Measurements from ENCODE around the gene EML6. TPM values are rescaled to one million over a fixed set of nuclear protein-coding genes. Genes with fewer than 3 reads are reported as not detected.

EML6 gene
- total RNA-seq, 1 donor = 1.1 TPM

- Histone ChIP-seq H3K4me2 (ENCODE audit: insufficient read depth, low read length) (no peak overlapping the region), H3K9me3 (ENCODE audit: low read depth, low read length) (no peaks in the 10 kb centered on the region), H3K27ac (ENCODE audit: low read depth, low read length) (no peak overlapping the region), H3K4me1 (ENCODE audit: insufficient read depth, low read length) (peaks cover 10% of the 10 kb centered on the region), H3K79me2 (ENCODE audit: insufficient read depth, low read length) (peaks cover 35% of the 10 kb centered on the region), H4K20me1 (ENCODE audit: insufficient read depth, low read length) (peaks cover 21% of the 10 kb centered on the region), H3K27me3 (ENCODE audit: insufficient read depth, low read length) (no peaks in the 10 kb centered on the region), H3K4me3 (ENCODE audit: insufficient read depth, low read length) (no peak overlapping the region), H3K36me3 (ENCODE audit: insufficient read depth, low read length) (peaks cover 33% of the 10 kb centered on the region), H2AFZ (ENCODE audit: low read length) (no peak overlapping the region)
- no peak for TF ChIP-seq CTCF (IDR thresholded peaks at IDR 0.05; ENCODE audit: extremely low read depth, low read depth, low read length)
- no peak for DNase-seq (ENCODE audit: insufficient read length, low spot score, missing footprints)
These were observed 242.8 kb downstream of the EML6 start for GRCh38 chr2:54966165-54966832.

DNA sequence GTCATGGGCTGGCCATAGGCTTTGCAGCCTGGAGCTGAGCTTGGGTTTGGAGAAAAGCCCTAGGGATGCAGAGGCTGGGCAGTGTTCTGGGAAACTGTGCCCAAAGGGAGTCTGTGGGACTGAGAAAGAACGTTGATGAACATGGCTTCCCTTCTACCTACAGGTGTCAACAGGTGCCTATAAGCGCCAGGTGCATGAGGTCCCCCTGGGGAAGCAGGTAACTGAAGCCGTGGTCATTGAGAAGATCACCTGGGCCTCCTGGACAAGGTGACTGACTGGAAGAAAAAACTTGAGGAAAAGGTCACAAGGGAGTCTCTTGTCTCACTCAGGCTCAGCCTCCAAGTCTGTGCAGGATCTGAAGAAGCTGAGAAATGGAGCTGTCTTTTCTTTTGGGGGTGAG lies 243.4 kb downstream of the EML6 start:
- H3K4me2 ChIP-seq (ENCODE audit: insufficient read depth, low read length) = no peak overlapping the region
- H2AFZ ChIP-seq (ENCODE audit: low read length) = no peak overlapping the region
- H3K27ac ChIP-seq (ENCODE audit: low read depth, low read length) = no peak overlapping the region
- no peak for TF ChIP-seq CTCF (IDR thresholded peaks at IDR 0.05; ENCODE audit: extremely low read depth, low read depth, low read length)
- peaks cover 22% of the 10 kb centered on the region for H4K20me1 ChIP-seq (ENCODE audit: insufficient read depth, low read length)
- H3K4me1 ChIP-seq (ENCODE audit: insufficient read depth, low read length) = peaks cover 10% of the 10 kb centered on the region
- H3K36me3 ChIP-seq (ENCODE audit: insufficient read depth, low read length) = peaks cover 38% of the 10 kb centered on the region
- no peaks in the 10 kb centered on the region for H3K27me3 ChIP-seq (ENCODE audit: insufficient read depth, low read length)
- H3K79me2 ChIP-seq (ENCODE audit: insufficient read depth, low read length) = peaks cover 40% of the 10 kb centered on the region
- no peaks in the 10 kb centered on the region for H3K9me3 ChIP-seq (ENCODE audit: low read depth, low read length)
- H3K4me3 ChIP-seq (ENCODE audit: insufficient read depth, low read length) = no peak overlapping the region
- no peak for DNase-seq (ENCODE audit: insufficient read length, low spot score, missing footprints)

- no peak overlapping the region for H3K4me3 ChIP-seq (ENCODE audit: insufficient read depth, low read length)
- H3K27me3 ChIP-seq (ENCODE audit: insufficient read depth, low read length) = no peaks in the 10 kb centered on the region
- peaks cover 25% of the 10 kb centered on the region for H4K20me1 ChIP-seq (ENCODE audit: insufficient read depth, low read length)
- H3K4me2 ChIP-seq (ENCODE audit: insufficient read depth, low read length) = no peak overlapping the region
- H3K79me2 ChIP-seq (ENCODE audit: insufficient read depth, low read length) = peaks cover 45% of the 10 kb centered on the region
- peaks cover 41% of the 10 kb centered on the region for H3K36me3 ChIP-seq (ENCODE audit: insufficient read depth, low read length)
- no peak overlapping the region for H3K27ac ChIP-seq (ENCODE audit: low read depth, low read length)
- no peaks in the 10 kb centered on the region for H3K9me3 ChIP-seq (ENCODE audit: low read depth, low read length)
- H2AFZ ChIP-seq (ENCODE audit: low read length) = no peak overlapping the region
- no peak for TF ChIP-seq CTCF (IDR thresholded peaks at IDR 0.05; ENCODE audit: extremely low read depth, low read depth, low read length)
- no peak for DNase-seq (ENCODE audit: insufficient read length, low spot score, missing footprints)
- peaks cover 10% of the 10 kb centered on the region for H3K4me1 ChIP-seq (ENCODE audit: insufficient read depth, low read length)
These were observed 243.8 kb downstream of the EML6 start for GRCh38 chr2:54967269-54967668.

DNA sequence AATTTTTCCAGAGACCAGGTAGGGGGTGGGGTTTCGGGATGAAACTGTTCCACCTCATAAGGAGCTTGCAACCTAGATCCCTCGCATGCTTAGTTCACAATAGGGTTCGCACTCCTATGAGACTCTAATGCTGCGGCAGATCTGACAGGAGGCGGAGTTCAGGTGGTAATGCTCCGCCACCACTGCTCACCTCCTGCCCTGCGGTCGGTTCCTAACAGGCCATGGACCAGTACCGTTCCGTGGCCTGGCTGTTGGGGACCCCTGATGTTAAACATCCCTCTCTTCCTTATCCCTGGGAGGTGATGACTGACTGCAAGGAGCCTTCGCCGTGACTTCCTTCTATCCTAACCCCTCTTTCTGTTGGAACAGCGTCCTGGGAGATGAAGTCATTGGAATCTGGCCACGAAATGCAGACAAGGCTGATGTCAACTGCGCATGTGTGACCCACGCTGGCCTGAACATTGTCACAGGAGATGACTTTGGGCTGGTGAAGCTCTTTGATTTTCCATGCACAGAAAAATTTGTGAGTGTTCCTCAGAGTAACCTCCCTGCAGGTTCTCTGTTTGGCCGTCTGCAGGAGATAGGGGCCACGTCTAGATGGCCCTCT lies 244.4 kb downstream of the EML6 start:
- Histone ChIP-seq H3K79me2 (ENCODE audit: insufficient read depth, low read length) (peaks cover 51% of the 10 kb centered on the region), H3K27me3 (ENCODE audit: insufficient read depth, low read length) (no peaks in the 10 kb centered on the region), H2AFZ (ENCODE audit: low read length) (no peak overlapping the region), H3K36me3 (ENCODE audit: insufficient read depth, low read length) (peaks cover 41% of the 10 kb centered on the region), H3K9me3 (ENCODE audit: low read depth, low read length) (no peaks in the 10 kb centered on the region), H3K4me2 (ENCODE audit: insufficient read depth, low read length) (no peak overlapping the region), H3K4me1 (ENCODE audit: insufficient read depth, low read length) (peaks cover 10% of the 10 kb centered on the region), H3K27ac (ENCODE audit: low read depth, low read length) (no peak overlapping the region), H3K4me3 (ENCODE audit: insufficient read depth, low read length) (no peak overlapping the region), H4K20me1 (ENCODE audit: insufficient read depth, low read length) (peaks cover 29% of the 10 kb centered on the region)
- DNase-seq (ENCODE audit: insufficient read length, low spot score, missing footprints) = no peak
- TF ChIP-seq CTCF (IDR thresholded peaks at IDR 0.05; ENCODE audit: extremely low read depth, low read depth, low read length) = no peak
